Activated T-cell treated with anti-CD3 and anti-CD28 coated beads for 4 hours (primary cell): ENCODE measurements around the gene LRRC4C.
"Not testable (repeated sequence)": the region's sequence is repeated elsewhere in the genome, so short reads cannot be mapped to it uniquely, and the experiment has no call there.

Experiments used
- DNase-seq: peaks from one replicate; pipeline ENCODE4 v3.0.0-alpha.2; 2020

The LRRC4C gene

DNA sequence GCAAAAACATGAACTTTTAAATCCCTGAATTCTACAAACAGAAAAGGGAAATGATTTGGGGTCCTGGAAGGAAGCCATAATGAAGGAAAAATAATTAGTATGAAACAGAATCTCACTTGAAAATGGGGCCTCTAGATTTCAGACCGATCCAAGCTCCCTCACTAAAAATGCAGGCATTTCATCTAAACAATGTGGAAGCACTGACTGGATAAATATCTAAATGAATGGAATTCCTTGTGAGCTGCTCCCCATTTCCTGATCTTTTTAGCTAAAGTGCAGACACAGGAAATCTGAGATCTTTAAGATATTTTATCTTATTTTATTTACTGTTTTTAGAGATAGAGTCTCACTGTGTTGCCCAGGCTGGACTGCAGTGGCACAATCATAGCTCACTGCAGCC is 1255.8 kb downstream of the LRRC4C start:
- DNase-seq, result no peak

GRCh38 chr11:40202589-40203270 is 1256.7 kb downstream of the LRRC4C start:
- no peak for DNase-seq

GRCh38 chr11:40192590-40192989 is 1266.9 kb downstream of the LRRC4C start:
- DNase-seq, result not testable (repeated sequence)

DNA sequence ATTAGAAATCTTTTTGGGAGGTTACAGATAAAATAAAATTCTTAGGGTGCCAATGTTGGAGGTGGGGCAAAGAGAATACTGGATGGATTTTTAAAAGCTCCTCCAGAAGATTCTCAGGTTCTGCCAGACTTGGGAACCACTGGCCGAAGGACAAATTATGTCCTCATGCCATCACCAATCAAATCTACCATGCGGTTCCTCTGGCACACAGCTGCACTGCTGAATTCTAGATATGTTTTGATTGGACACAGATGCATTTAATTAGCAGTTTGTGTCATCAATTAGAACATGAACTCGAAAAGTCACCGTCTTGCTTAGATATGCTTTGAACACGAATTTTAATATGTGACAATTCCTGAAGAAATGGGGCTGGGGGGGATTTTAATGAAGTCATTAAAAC is 1269.2 kb downstream of the LRRC4C start:
- no peak for DNase-seq

GRCh38 chr11:40188848-40189247 is 1270.6 kb downstream of the LRRC4C start:
- DNase-seq, result no peak

DNA sequence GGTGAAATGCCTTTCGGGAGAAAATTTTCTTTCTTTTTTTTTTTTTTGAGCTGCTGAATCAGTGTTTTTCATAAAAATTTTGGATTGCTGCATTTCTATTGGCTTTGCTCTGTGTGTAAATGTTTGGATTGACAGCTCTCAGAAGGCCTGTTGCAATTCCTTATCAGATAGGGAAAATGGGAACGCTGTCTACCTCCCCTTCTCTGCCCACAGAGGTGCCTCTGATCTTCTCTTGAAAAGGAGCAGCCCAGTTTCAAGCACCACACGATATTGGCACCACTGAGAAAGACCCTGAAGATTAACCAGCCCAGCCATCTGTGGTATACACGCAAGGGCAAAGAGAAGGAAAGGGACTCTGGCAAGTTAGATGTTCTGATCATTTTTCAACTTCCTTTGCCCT is 1272.2 kb downstream of the LRRC4C start:
- no peak for DNase-seq

GRCh38 chr11:40186437-40187263 is 1272.8 kb downstream of the LRRC4C start:
- no peak for DNase-seq

DNA sequence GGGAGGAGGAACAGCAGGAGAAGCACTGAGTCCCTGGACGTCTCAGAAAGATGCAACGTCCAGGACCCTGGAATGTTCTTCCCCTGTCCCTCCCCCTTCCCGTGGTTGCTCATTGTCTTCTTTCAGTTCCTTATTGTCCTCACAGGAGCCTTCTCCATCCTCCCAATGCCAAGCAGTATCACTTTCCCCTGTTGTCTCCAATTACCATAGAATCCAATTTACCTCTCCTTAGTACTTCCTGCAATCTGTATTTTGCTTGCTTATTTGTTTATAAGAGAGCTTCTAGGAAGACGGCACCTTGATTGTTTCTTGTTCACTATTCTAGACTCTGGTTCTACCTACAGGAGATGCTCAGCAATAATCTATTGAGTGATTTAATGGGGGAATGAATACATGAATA is 1273.7 kb downstream of the LRRC4C start:
- no peak for DNase-seq

DNA sequence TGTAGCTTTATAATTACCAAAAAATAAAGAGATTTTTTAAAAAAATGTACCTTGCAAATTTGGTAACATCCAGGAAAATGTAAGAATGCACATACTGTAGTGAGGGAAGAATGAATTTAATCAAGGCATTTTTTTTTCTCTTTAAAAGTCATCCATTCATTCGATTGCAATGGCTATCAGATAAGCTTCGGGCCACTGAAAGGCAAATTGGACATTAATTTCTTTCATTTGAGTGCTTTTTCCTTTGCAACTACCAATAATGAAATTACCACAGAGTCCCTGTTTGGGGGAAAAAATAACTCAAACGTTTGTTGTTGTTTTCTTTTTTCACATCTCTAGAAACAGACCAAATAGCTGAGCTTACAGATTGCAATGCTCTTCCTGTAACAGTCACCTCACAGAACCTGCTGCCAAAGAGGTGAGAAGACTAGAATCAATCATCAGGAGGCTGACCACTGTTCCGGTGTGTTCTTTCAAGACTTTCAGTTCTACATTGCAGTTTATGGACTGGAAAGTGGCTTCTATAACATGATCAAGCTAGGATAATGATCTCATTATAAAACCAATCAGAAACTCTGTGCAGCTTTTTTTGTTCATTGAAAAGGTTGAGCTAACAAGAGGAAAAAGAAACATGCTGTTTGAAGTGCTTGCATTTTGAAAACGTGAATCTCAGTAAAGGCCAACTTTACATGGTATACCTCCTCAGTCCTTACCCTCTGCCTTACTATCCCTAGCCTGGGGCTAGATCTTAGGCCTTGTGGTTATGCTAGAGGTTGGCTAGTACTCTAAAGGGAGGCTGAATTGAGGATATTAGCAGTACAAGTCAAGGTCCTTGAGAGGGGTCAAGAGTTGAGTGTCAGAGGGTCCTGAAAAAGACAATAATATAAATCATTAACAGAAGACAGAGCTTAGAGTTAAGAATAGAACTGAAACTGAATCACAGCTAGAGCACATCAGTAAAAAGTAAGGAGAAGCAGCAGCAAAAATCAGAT is 1276.1 kb downstream of the LRRC4C start:
- DNase-seq, result no peak

DNA sequence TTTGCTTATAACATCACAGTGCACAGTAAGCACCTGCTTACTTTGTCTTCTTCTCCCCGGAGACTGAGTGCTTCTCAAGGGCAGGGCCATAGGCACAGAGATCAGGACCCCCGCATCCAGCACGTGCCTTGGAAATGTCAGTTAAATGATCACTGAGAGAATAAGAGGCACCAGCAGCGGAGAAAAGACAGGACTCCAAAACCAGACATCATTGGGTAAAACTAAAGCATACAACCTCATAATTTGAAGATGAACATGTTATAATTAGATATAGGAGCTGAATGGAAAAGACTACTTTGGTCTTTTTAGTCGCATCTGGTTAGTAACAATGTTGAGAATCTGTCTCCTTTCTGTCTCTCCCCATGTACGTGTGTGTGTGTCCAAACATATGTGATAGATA is 1279.9 kb downstream of the LRRC4C start:
- DNase-seq, result no peak

DNA sequence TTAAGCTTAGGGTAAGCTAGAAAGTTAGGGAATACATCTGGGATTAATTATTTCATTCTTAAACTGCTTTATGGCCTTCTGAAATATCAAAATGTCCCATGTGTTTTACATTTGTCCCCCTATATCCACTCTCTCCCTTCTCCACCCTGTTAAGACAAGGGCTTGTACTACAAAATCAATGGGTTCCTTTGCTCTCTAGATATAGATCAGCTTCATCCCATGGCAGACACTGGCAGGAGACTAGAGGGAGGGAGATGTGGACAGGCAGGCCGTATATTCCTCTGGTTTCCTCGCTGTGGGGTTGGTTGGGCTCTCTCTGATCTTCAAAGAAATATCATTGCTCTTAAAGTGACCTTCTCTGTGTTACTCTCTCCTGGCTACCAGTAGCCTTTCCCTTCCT is 1281.0 kb downstream of the LRRC4C start:
- no peak for DNase-seq

DNA sequence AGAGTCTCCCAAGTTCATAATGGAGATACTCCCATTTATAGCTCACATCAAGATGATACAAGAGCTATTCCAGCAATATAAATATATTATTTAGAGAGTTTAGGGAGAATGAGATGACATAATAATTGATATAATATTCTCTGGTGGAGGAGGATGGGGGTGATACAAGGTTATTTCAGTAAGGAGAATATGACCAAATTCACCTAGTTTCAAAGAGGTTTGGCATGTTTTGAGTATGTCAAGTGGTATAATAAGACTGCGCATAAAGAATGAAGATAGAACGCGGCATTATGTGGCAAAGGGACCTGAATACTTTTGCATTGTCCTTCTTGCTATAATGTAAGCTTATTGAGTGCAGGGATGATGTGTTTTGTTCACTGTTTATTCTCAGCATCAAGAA is 1283.5 kb downstream of the LRRC4C start:
- no peak for DNase-seq

- no peak for DNase-seq
Measured at GRCh38 chr11:40170078-40170477, 1289.4 kb downstream of the LRRC4C start.

GRCh38 chr11:40168414-40168813 is 1291.0 kb downstream of the LRRC4C start:
- no peak for DNase-seq

DNA sequence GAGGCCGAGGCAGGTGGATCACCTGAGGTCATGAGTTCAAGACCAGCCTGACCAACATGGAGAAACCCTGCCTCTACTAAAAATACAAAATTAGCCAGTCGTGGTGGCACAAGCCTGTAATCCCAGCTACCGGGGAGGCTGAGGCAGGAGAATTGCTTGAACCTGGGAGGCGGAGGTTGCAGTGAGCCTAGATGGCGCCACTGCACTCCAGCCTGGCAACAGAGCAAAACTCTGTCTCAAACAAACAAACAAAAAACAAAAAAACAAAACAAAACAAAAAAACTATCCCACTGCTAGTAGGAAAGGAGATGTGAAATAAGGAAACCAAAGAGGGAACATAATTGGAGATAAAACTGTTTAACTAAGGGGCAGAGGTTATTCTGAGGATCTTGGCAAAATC is 1291.6 kb downstream of the LRRC4C start:
- DNase-seq, result not testable (repeated sequence)

- DNase-seq, result no peak
Measured at GRCh38 chr11:40166892-40167291, 1292.6 kb downstream of the LRRC4C start.

GRCh38 chr11:40162901-40163883 is 1296.3 kb downstream of the LRRC4C start:
- no peak for DNase-seq

GRCh38 chr11:40161854-40162410 is 1297.5 kb downstream of the LRRC4C start:
- DNase-seq, result no peak

- DNase-seq, result no peak
Measured at GRCh38 chr11:40160418-40160817, 1299.0 kb downstream of the LRRC4C start.

- DNase-seq, result no peak
Measured at GRCh38 chr11:40149721-40150120, 1309.7 kb downstream of the LRRC4C start.

DNA sequence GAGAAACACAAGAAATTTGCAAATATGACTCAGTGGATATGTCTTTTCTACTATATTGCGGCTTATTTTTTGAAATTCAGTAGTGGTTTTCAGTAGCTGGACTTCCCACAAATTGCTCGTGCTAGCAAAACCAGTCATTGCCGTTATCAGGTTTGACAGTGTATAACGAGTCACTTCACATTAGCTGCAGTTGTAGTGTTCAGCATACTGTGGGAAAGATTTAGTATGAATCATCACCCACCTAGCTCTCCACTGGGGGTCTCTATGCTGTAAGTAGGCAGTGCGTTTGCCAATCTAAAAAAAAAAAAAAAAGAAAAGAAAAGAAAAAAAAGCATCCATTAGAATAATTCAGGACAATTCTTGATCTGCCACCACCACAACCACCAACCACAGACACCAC is 1318.9 kb downstream of the LRRC4C start:
- DNase-seq, result no peak

- DNase-seq, result no peak
Measured at GRCh38 chr11:40139536-40139935, 1319.9 kb downstream of the LRRC4C start.
